Measurements from ENCODE around the gene SHC1.

SHC1 gene

GRCh38 chr1:154955718-154956543, 14.6 kb downstream of the SHC1 start, which contains the start of gene PBXIP1:
Gene PBXIP1 (minus strand): TSS chr1:154956099. CDS start chr1:154953721, 2,378 bp downstream.
- DNase-seq, result peak; percentile 74 to 84

- DNase-seq, result peak; percentile 80 to 85
These were observed 15.4 kb downstream of the SHC1 start for GRCh38 chr1:154955039-154955717.

- DNase-seq, result no peak
These were observed 16.0 kb downstream of the SHC1 start for GRCh38 chr1:154954541-154954940.

- no peak for DNase-seq
These were observed 16.9 kb downstream of the SHC1 start for GRCh38 chr1:154953611-154954038.

GRCh38 chr1:154952664-154953063, 17.9 kb downstream of the SHC1 start:
- no peak for DNase-seq

- peak; percentile 75 to 79 for DNase-seq
These were observed 18.5 kb downstream of the SHC1 start for GRCh38 chr1:154951901-154952657.

GRCh38 chr1:154948079-154948478, 22.5 kb downstream of the SHC1 start:
- DNase-seq, result no peak

GRCh38 chr1:154945962-154946850, 24.3 kb downstream of the SHC1 start:
- DNase-seq, result no peak

- DNase-seq, result no peak
These were observed 25.2 kb downstream of the SHC1 start for GRCh38 chr1:154945160-154945961.

GRCh38 chr1:154944401-154945159, 26.0 kb downstream of the SHC1 start:
- DNase-seq, result no peak

GRCh38 chr1:154943649-154944400, 26.7 kb downstream of the SHC1 start:
- DNase-seq, result peak; percentile 51 to 58

GRCh38 chr1:154941333-154942013, 29.1 kb downstream of the SHC1 start:
- DNase-seq, result no peak

- no peak for DNase-seq
These were observed 29.8 kb downstream of the SHC1 start for GRCh38 chr1:154940651-154941194.

GRCh38 chr1:154940213-154940560, 30.4 kb downstream of the SHC1 start:
- DNase-seq, result no peak

GRCh38 chr1:154938604-154939399, 31.7 kb downstream of the SHC1 start:
- DNase-seq, result no peak

GRCh38 chr1:154937988-154938386, 32.6 kb downstream of the SHC1 start:
- no peak for DNase-seq

- DNase-seq, result peak; percentile 89 to 92
These were observed 33.2 kb downstream of the SHC1 start for GRCh38 chr1:154937085-154937987.

Measured in activated CD4-positive, alpha-beta T cell treated with anti-CD3 and anti-CD28 coated beads, Interleukin-2, amount 50 U/mL, for 48 hours (primary cell).